ENCODE measurements around the gene DBH. TPM values are rescaled to one million over a fixed set of nuclear protein-coding genes. Genes with fewer than 3 reads are reported as not detected.

The DBH gene
- polyA plus RNA-seq, 1 donor (not counting 4 experiments of a cell fraction or from before 2014, with no cell fraction given): not detected

DNA sequence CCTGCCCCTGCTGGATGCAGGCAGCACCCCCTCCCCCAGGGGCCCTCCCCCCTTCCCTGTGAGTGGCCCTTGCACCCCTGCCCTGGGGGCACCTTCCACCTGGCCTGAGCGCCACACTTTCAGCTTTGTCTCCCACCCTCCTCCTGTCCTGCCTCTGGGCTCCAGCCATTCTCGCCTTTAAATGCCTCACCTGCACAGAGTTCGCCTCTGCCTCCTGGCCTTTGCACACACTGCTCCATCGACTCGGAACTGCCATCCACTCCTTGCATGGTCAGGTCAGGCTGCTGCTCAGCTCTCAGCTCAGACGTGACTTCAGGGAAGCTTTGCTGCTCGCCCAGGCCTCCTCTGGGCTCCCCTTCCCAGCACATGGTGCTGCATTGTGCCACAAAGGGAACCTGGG, 37.2 kb upstream of the DBH start:
- Histone ChIP-seq H3K4me2 (ENCODE audit: control insufficient read depth, extremely low read depth, insufficient read depth, low read depth, low read length) (no peak overlapping the region), H3K79me2 (ENCODE audit: control insufficient read depth, insufficient read depth, low read length) (no peaks in the 10 kb centered on the region), H3K27ac (ENCODE audit: control insufficient read depth, insufficient read depth, low read length) (no peak overlapping the region), H2AFZ (ENCODE audit: control insufficient read depth, low read length) (no peak overlapping the region), H3K4me1 (ENCODE audit: control insufficient read depth, extremely low read depth, insufficient read depth, low read length) (no peaks in the 10 kb centered on the region), H3K4me3 (ENCODE audit: control insufficient read depth in 2 of 3, extremely low read depth in 1 of 3, insufficient read depth in 2 of 3, low read depth in 1 of 3, low read length in 3 of 3) (no peak overlapping the region), H3K9me1 (ENCODE audit: control insufficient read depth, extremely low read depth, insufficient read depth, low read length) (no peaks in the 10 kb centered on the region), H3K36me3 (ENCODE audit: control insufficient read depth in 2 of 2, extremely low read depth in 1 of 2, insufficient read depth in 2 of 2, low read length in 2 of 2) (no peaks in the 10 kb centered on the region), H3K9me3 (ENCODE audit: control insufficient read depth, low read depth, low read length) (peaks cover 10% of the 10 kb centered on the region), H3K27me3 (ENCODE audit: control insufficient read depth, extremely low read depth, insufficient read depth, low read length) (peaks cover 13% of the 10 kb centered on the region), H3K9ac (ENCODE audit: control insufficient read depth, extremely low read depth, insufficient read depth, low read length) (no peak overlapping the region), H4K20me1 (ENCODE audit: control insufficient read depth, extremely low read depth, insufficient read depth, low read length) (no peaks in the 10 kb centered on the region)
- TF ChIP-seq EZH2 (IDR thresholded peaks at IDR 0.05; ENCODE audit: low read length): no peak
- TF ChIP-seq, protein P1, sequence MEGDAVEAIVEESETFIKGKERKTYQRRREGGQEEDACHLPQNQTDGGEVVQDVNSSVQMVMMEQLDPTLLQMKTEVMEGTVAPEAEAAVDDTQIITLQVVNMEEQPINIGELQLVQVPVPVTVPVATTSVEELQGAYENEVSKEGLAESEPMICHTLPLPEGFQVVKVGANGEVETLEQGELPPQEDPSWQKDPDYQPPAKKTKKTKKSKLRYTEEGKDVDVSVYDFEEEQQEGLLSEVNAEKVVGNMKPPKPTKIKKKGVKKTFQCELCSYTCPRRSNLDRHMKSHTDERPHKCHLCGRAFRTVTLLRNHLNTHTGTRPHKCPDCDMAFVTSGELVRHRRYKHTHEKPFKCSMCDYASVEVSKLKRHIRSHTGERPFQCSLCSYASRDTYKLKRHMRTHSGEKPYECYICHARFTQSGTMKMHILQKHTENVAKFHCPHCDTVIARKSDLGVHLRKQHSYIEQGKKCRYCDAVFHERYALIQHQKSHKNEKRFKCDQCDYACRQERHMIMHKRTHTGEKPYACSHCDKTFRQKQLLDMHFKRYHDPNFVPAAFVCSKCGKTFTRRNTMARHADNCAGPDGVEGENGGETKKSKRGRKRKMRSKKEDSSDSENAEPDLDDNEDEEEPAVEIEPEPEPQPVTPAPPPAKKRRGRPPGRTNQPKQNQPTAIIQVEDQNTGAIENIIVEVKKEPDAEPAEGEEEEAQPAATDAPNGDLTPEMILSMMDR (optimal IDR thresholded peaks at IDR 0.05 in 1 of 3, IDR thresholded peaks at IDR 0.05 in 1 of 3, conservative IDR thresholded peaks at IDR 0.05 in 1 of 3; ENCODE audit: extremely low read depth in 1 of 3, insufficient read depth in 2 of 3, low read length in 3 of 3): no peak
- DNase-seq (ENCODE audit: low read depth, low spot score): no peak
- dilution Hi-C loops (cut with MboI; ENCODE audit: extremely low pct_ligation_motif_present, low sequenced_read_pairs): no loop called here
- no peak for FAIRE-seq

- TF ChIP-seq EZH2 (IDR thresholded peaks at IDR 0.05; ENCODE audit: low read length): no peak
- TF ChIP-seq, protein P1 (optimal IDR thresholded peaks at IDR 0.05 in 1 of 3, IDR thresholded peaks at IDR 0.05 in 1 of 3, conservative IDR thresholded peaks at IDR 0.05 in 1 of 3; ENCODE audit: extremely low read depth in 1 of 3, insufficient read depth in 2 of 3, low read length in 3 of 3): no peak
These were observed 36.5 kb upstream of the DBH start for GRCh38 chr9:133599470-133600173.

More at GRCh38 chr9:133599470-133600173, 36.5 kb upstream of the DBH start:
- no peak overlapping the region for H3K4me2 ChIP-seq (ENCODE audit: control insufficient read depth, extremely low read depth, insufficient read depth, low read depth, low read length)
- peaks cover 10% of the 10 kb centered on the region for H3K9me3 ChIP-seq (ENCODE audit: control insufficient read depth, low read depth, low read length)
- H3K36me3 ChIP-seq (ENCODE audit: control insufficient read depth in 2 of 2, extremely low read depth in 1 of 2, insufficient read depth in 2 of 2, low read length in 2 of 2): no peaks in the 10 kb centered on the region
- no peak overlapping the region for H3K9ac ChIP-seq (ENCODE audit: control insufficient read depth, extremely low read depth, insufficient read depth, low read length)
- H4K20me1 ChIP-seq (ENCODE audit: control insufficient read depth, extremely low read depth, insufficient read depth, low read length): no peaks in the 10 kb centered on the region
- peaks cover 13% of the 10 kb centered on the region for H3K27me3 ChIP-seq (ENCODE audit: control insufficient read depth, extremely low read depth, insufficient read depth, low read length)
- H3K27ac ChIP-seq (ENCODE audit: control insufficient read depth, insufficient read depth, low read length): no peak overlapping the region
- H3K4me3 ChIP-seq (ENCODE audit: control insufficient read depth in 2 of 3, extremely low read depth in 1 of 3, insufficient read depth in 2 of 3, low read depth in 1 of 3, low read length in 3 of 3): no peak overlapping the region
- H3K79me2 ChIP-seq (ENCODE audit: control insufficient read depth, insufficient read depth, low read length): no peaks in the 10 kb centered on the region
- dilution Hi-C loops (cut with MboI; ENCODE audit: extremely low pct_ligation_motif_present, low sequenced_read_pairs): no loop called here
- no peaks in the 10 kb centered on the region for H3K9me1 ChIP-seq (ENCODE audit: control insufficient read depth, extremely low read depth, insufficient read depth, low read length)
- no peak for DNase-seq (ENCODE audit: low read depth, low spot score)
- FAIRE-seq: no peak
- H3K4me1 ChIP-seq (ENCODE audit: control insufficient read depth, extremely low read depth, insufficient read depth, low read length): no peaks in the 10 kb centered on the region
- H2AFZ ChIP-seq (ENCODE audit: control insufficient read depth, low read length): no peak overlapping the region

Measured in keratinocyte (primary cell).